K562 (cell line): ENCODE measurements around the gene ST6GALNAC2. TPM values are rescaled to one million over a fixed set of nuclear protein-coding genes. Genes with fewer than 3 reads are reported as not detected.
A peak's percentile ranks its signal among the peaks of the same experiment; 100 is the strongest.

Experiments
- ATF4 ChIP-seq: fragments of 450-650 bp; formaldehyde crosslinking; IDR thresholded peaks from 2 replicates; pipeline ENCODE4 v1.4.0; 2022; ENCODE audit warnings: mild to moderate bottlenecking, moderate library complexity
- CREM ChIP-seq: IDR thresholded peaks from 2 replicates; pipeline ENCODE4 v1.6.1; 2014; ENCODE audit warnings: antibody characterized with exemption, low read depth
- FOXA1 ChIP-seq: fragments of 450-650 bp; IDR thresholded peaks from 2 replicates; pipeline ENCODE4 v1.6.1; 2016; ENCODE audit warnings: mild to moderate bottlenecking, borderline replicate concordance
- HNRNPH1 ChIP-seq: fragments of 200-400 bp; formaldehyde crosslinking; optimal IDR thresholded peaks from 2 replicates; pipeline ENCODE3; 2017; ENCODE audit warnings: low read depth, mild to moderate bottlenecking, low read length, moderate library complexity
- JUN ChIP-seq, 2 experiments: sonication (generic) in 1 of 2; formaldehyde crosslinking in 1 of 2; IDR thresholded peaks; 2 replicates each; pipeline versions ENCODE4 v1.6.1 to v1.8.0; 2012 to 2022; ENCODE audit warnings: borderline replicate concordance in 2 of 2, mild to moderate bottlenecking in 2 of 2, improper control_type of control experiment in 1 of 2, low read depth in 1 of 2, low read length in 1 of 2, missing genetic modification reagents in 1 of 2
- MITF ChIP-seq: IDR thresholded peaks from 2 replicates; pipeline ENCODE4 v1.6.1; 2014; ENCODE audit warnings: antibody characterized with exemption
- MYBL2 ChIP-seq, 2 experiments: fragments of 450-650 bp in 1 of 2; sonication (generic) in 1 of 2; formaldehyde crosslinking in 1 of 2; IDR thresholded peaks; 2 replicates each; pipeline versions ENCODE4 v1.6.1 to v1.8.1; 2017 to 2022; ENCODE audit warnings: borderline replicate concordance in 1 of 2, inconsistent platforms in 1 of 2, low read depth in 1 of 2, mild to moderate bottlenecking in 1 of 2, missing genetic modification reagents in 1 of 2, moderate library complexity in 1 of 2
- NFRKB ChIP-seq: fragments of 450-650 bp; IDR thresholded peaks from 2 replicates; pipeline ENCODE4 v1.6.1; 2016; ENCODE audit warnings: low read depth
- PTRF ChIP-seq: fragments of 450-650 bp; IDR thresholded peaks from 2 replicates; pipeline ENCODE4 v1.6.1; 2016; ENCODE audit warnings: mild to moderate bottlenecking, missing genetic modification characterization, missing compliant biosample characterization
- PTTG1 ChIP-seq: fragments of 450-650 bp; IDR thresholded peaks from 2 replicates; pipeline ENCODE4 v1.6.1; 2016; ENCODE audit warnings: low read depth, mild to moderate bottlenecking, missing genetic modification characterization, missing compliant biosample characterization
- SFPQ ChIP-seq: fragments of 200-400 bp; formaldehyde crosslinking; IDR thresholded peaks from 2 replicates; pipeline ENCODE4 v1.6.1; 2017; ENCODE audit warnings: mild to moderate bottlenecking, low read depth, low read length, moderate library complexity
- SMAD1 ChIP-seq: fragments of 150-350 bp; IDR thresholded peaks from 2 replicates; pipeline ENCODE4 v1.6.1; 2014; ENCODE audit warnings: low read length, low read depth; ENCODE audit not compliant: partially characterized antibody
- STAT5B ChIP-seq: fragments of 250-450 bp; sonication (Bioruptor Pico); IDR thresholded peaks from 2 replicates; pipeline ENCODE4 v1.8.0; 2021; ENCODE audit warnings: mild to moderate bottlenecking, inconsistent platforms
- TCFL5 ChIP-seq: fragments of 250-450 bp; sonication (Bioruptor Pico); conservative IDR thresholded peaks from 2 replicates; pipeline ENCODE4 v1.6.1; 2021; ENCODE audit warnings: mild to moderate bottlenecking, moderate library complexity, matching md5 sums
- ZBTB12 ChIP-seq: fragments of 250-450 bp; sonication (Bioruptor Pico); IDR thresholded peaks from 2 replicates; pipeline ENCODE4 v1.4.0; 2020
- ZNF24 ChIP-seq: fragments of 450-650 bp; IDR thresholded peaks from 2 replicates; pipeline ENCODE4 v1.6.1; 2016
- ZNF274 ChIP-seq: IDR thresholded peaks from 2 replicates; pipeline ENCODE4 v1.6.1; 2011; ENCODE audit warnings: low read depth, mild to moderate bottlenecking, low read length, moderate library complexity, borderline replicate concordance
- ZNF583 ChIP-seq: fragments of 250-450 bp; sonication (Bioruptor Pico); IDR thresholded peaks from 2 replicates; pipeline ENCODE4 v1.4.0; 2020
- polyA plus RNA-seq, 8 experiments: library from polyadenylated mRNA; depleted of rRNA in 4 of 8; stranded (reverse) in 5 of 8; unstranded in 3 of 8; fragments of >200 nt; fragmentation: Nextera tagmentation in 2 of 8; fragmentation: Illumina TruSeq in 1 of 8; extraction: Ambion mirVana in 2 of 8; extraction: Trizol in 1 of 8; gene quantifications; 2 replicates each; pipeline versions ENCODE4 v1.2.1 to v1.2.3, GENCODE V29; 2011 to 2014; ENCODE audit warnings: inconsistent platforms in 1 of 8, missing spikeins in 1 of 8
- total RNA-seq, 7 experiments: library from RNA; depleted of rRNA in 6 of 7; stranded (reverse); fragments of >200 nt in 6 of 7; fragmentation: Illumina TruSeq in 2 of 7; extraction: Trizol in 2 of 7; gene quantifications; 2 replicates each; pipeline versions ENCODE4 v1.2.1 to v1.2.3, GENCODE V29; 2011 to 2021; ENCODE audit warnings: low replicate concordance in 1 of 7

The ST6GALNAC2 gene
- total and polyA plus RNA-seq, 9 of the 15 experiments (the other 6 are each of a cell fraction or from before 2014, with no cell fraction given): 0.18 TPM; not detected in 8

- TF ChIP-seq STAT5B (CRISPR knock-in tag) (no peak), MYBL2 (IDR thresholded peaks at IDR 0.05; ENCODE audit: low read depth) (no peak), MYBL2 (CRISPR knock-in tag; IDR thresholded peaks at IDR 0.05; ENCODE audit: borderline replicate concordance) (no peak), ZNF24 (no peak), ATF4 (CRISPR knock-in tag) (no peak), HNRNPH1 (no peak), PTRF (no peak), CREM (no peak), SMAD1 (no peak), TCFL5 (CRISPR knock-in tag) (no peak), SFPQ (no peak), ZBTB12 (CRISPR knock-in tag) (no peak), NFRKB (peak; percentile 31; the same call in 1 of the 2 replicates), FOXA1 (no peak), MITF (no peak), PTTG1 (tag) (no peak), ZNF274 (no peak), ZNF583 (CRISPR knock-in tag) (no peak), JUN (IDR thresholded peaks at IDR 0.05; ENCODE audit: borderline replicate concordance, low read depth, low read length) (no peak), JUN (CRISPR knock-in tag; IDR thresholded peaks at IDR 0.05; ENCODE audit: borderline replicate concordance) (no peak)
Observed at GRCh38 chr17:76601065-76601464, 15.4 kb upstream of the ST6GALNAC2 start (continued).
